ENCODE results near the gene THSD7B.
"Not testable (repeated sequence)": the region's sequence is repeated elsewhere in the genome, so short reads cannot be mapped to it uniquely, and the experiment has no call there.

The THSD7B gene

DNA sequence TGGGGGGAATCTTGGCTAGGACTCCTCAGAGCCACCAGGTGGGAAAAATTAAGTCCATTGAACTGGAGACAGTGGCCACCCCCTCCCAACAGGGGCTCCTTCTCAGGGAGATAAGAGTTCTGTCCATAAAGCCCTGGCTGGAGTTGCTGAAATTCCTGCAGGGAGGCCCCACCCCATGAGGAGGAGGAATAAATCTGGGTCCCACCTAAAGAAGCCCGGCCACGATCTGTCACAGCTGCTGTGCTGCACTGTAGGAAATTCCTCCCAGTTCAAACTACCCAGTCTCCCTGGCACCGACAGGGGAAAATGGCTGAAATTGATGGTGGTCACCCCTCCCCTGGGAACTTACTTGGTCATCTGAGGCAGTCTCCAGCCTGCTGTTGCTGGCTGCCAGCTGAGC lies 215.0 kb downstream of the THSD7B start:
- TF ChIP-seq, protein P1, sequence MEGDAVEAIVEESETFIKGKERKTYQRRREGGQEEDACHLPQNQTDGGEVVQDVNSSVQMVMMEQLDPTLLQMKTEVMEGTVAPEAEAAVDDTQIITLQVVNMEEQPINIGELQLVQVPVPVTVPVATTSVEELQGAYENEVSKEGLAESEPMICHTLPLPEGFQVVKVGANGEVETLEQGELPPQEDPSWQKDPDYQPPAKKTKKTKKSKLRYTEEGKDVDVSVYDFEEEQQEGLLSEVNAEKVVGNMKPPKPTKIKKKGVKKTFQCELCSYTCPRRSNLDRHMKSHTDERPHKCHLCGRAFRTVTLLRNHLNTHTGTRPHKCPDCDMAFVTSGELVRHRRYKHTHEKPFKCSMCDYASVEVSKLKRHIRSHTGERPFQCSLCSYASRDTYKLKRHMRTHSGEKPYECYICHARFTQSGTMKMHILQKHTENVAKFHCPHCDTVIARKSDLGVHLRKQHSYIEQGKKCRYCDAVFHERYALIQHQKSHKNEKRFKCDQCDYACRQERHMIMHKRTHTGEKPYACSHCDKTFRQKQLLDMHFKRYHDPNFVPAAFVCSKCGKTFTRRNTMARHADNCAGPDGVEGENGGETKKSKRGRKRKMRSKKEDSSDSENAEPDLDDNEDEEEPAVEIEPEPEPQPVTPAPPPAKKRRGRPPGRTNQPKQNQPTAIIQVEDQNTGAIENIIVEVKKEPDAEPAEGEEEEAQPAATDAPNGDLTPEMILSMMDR (conservative IDR thresholded peaks at IDR 0.05) = no peak
- H3K27ac ChIP-seq = no peak overlapping the region

DNA sequence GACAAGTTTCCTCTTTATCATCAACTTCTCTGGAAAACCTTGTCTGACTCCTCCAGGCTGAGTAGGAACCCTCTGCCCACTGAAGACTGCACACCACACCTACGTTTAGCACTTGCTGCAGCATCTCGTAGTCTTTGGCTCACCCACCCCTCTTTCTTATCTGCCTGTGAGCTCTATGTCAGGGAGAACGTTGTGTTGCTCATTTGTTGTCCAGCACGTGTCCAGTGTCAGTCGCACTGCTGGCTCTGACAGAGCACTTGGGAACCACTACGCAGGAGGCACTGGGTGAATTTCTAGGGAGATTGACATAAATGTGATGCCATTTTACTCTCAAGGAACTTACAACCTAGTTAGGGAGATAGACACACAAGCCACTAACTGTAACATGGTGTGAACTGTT lies 216.3 kb downstream of the THSD7B start:
- H3K27ac ChIP-seq = not testable (repeated sequence)

DNA sequence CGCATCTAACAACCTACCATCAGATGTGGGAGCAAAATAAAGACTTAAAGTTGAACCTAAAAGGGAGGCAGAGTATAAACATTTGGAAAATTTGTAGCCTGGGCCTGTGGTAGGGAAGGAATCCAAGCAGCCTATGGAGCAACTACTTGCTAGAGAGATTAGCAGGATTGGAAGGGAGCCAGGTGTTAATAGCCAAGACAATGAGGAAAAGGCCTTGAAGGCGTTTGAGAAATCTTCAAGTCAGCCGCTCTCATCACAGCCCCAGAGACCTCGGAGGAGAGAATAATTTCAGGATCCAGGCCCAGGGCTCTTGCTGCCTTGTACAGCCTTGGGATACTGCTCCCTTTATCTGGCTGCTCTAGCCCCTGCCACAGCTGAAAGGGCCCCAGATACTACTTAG lies 219.7 kb downstream of the THSD7B start:
- no peak overlapping the region for H3K27ac ChIP-seq
- TF ChIP-seq, protein P1 (conservative IDR thresholded peaks at IDR 0.05) = no peak

DNA sequence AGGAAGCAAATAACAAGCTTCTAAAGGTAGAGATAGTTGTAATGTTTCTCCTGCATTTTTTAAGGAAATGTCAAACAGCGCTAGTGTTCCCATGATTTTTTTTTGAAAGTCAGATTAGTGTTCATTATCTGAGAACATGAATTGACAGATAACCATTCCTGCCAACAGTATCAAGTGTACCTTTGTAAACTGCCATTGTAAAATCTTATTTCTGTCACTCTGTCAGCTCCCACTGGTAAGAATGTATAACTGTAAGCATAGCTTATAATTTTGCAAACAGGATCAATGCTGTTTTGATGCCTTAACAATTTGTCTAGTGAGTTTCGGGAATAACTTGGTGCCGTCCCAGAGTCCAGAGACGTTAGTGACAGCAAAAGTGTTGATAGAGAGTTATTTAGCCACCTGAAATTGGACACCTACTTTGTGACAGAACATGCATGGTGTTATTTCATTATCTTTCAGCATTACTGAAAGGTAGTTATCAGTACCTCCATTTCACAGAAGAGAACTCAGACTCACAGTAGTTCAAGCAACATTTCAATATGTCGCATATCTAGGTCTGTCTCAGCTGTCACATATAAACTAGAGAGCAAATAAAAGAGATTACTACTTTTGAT lies 221.4 kb downstream of the THSD7B start:
- TF ChIP-seq, protein P1 (conservative IDR thresholded peaks at IDR 0.05) = no peak
- H3K27ac ChIP-seq = no peak overlapping the region

DNA sequence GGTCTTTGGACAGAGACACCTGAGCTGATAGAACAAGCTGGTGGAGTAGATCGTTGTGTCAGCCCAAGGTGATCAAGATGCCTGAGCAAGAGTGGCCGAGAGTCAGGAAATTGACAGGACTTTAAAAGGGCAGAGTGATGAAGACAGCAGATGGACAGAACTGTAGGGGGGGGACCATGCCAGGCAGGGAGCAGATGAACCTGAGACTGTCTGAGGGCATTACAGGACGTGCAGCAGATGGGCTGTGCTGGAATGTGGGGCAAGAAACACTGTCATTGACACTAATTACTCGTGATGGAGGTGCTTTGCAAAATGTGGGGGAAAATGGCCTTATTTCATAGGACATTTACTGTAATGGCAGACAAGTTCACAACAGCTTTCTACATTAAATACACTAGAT lies 225.0 kb downstream of the THSD7B start:
- TF ChIP-seq, protein P1 (conservative IDR thresholded peaks at IDR 0.05) = no peak
- no peak overlapping the region for H3K27ac ChIP-seq

DNA sequence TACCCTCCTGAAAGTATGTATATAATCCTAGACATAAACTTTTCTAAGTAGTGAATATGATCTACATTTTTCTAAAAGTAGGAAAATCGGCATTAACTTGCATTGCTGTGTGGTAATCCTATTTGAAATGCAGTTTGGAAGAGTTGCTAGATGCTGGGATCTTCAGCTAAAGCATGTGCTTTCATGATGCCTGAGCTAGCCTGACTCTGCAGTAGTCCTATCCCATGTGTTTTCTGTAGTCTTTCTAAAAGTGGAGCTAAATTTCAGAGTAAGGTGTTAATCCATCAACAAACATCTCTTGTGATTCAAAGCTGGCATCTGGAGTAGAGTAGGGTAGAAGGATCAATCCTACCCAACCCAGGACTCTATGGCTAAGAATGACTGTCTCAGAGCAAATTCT lies 229.4 kb downstream of the THSD7B start:
- TF ChIP-seq, protein P1 (conservative IDR thresholded peaks at IDR 0.05) = no peak
- H3K27ac ChIP-seq = no peak overlapping the region

DNA sequence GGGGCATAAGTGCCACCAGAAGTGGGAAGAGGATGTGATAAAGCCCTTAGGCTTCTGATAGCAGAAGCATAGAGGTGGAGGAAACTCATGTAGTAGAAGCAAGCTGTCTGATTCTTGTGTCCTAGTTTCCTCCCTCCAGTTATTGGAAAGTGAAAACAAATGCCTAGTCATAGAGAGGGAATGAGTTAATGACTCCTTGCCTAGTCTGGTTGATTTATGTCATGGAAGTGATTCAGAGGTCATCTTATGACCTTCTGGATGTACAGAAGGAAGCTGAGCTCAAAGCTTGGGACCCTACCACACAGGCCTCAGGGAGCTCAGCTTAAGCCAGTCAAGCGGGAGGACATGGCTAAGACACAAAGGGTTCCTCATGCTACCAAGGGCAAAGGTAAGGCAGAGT lies 232.2 kb downstream of the THSD7B start:
- no peak overlapping the region for H3K27ac ChIP-seq
- TF ChIP-seq, protein P1 (conservative IDR thresholded peaks at IDR 0.05) = no peak

DNA sequence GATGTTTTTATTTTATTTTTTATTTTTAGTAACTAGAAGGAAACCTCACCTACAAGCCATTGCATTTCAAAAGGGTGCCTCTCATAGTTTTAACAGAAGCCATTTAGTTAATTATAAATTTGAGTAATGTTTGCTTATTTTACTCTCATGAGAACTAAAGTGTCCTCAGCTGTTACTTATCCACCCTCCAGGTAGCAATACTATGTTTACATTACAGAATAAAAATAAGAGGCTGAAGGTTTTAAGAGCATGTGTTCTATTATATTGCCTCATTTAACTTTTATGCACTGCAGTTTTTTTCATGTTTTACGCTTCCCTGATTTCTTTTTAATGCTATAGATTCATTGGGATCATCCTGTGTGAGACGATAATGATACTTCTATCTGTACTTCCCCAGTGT lies 235.5 kb downstream of the THSD7B start:
- TF ChIP-seq, protein P1 (conservative IDR thresholded peaks at IDR 0.05) = no peak
- no peak overlapping the region for H3K27ac ChIP-seq
